Measurements from ENCODE around the gene PAX9. TPM values are rescaled to one million over a fixed set of nuclear protein-coding genes. Genes with fewer than 3 reads are reported as not detected.

Gene PAX9
- total RNA-seq: 0.37 and 0.39 TPM in 2 replicates

GRCh38 chr14:36661506-36662257 is at the start of gene PAX9:
Gene PAX9 (plus strand): TSS chr14:36661860. CDS start chr14:36662090, 230 bp downstream.

Other genes with a start within 250 kb of the PAX9 start
- gene NKX2-1, start 141.6 kb upstream of the PAX9 start, total RNA-seq: not detected in 2 replicates
- gene NKX2-8, start 79.2 kb upstream of the PAX9 start, total RNA-seq: not detected in 2 replicates